SU-DHL-6 (cell line): Measurements from ENCODE around the gene ACOX3.

Source experiments
- H2AFZ ChIP-seq: fragments of 200-600 bp; sonication (generic); 2 replicates; pipeline ENCODE4 v1.6.1; 2014; ENCODE audit warnings: low read depth, mild to moderate bottlenecking, moderate library complexity, mixed read lengths, antibody characterized with exemption, low read length; ENCODE audit not compliant: severe bottlenecking
- H3F3A ChIP-seq: fragments of 200-600 bp; shearing (Covaris generic); 2 replicates; pipeline ENCODE4 v1.6.0; 2016; ENCODE audit warnings: antibody characterized with exemption, mild to moderate bottlenecking; ENCODE audit not compliant: insufficient read depth
- H3K27ac ChIP-seq: fragments of 200-600 bp; sonication (generic); 2 replicates; pipeline ENCODE4 v1.5.1; 2016; ENCODE audit warnings: low read depth, mild to moderate bottlenecking, low read length, moderate library complexity, mixed read lengths
- H3K27me3 ChIP-seq: fragments of 200-600 bp; sonication (generic), shearing (Covaris generic); 2 replicates; pipeline ENCODE4 v1.6.0; 2014; ENCODE audit warnings: mild to moderate bottlenecking, low read length
- H3K36me3 ChIP-seq: fragments of 200-600 bp; sonication (generic); 2 replicates; pipeline ENCODE4 v1.6.1; 2014; ENCODE audit warnings: mild to moderate bottlenecking, low read length, mixed read lengths
- H3K4me2 ChIP-seq: fragments of 300-600, 200-600 bp; shearing (Covaris generic), sonication (generic); 2 replicates; pipeline ENCODE4 v1.6.0; 2014; ENCODE audit warnings: low read length, low read depth, mild to moderate bottlenecking; ENCODE audit not compliant: poor library complexity, severe bottlenecking
- H3K4me3 ChIP-seq: fragments of 200-600 bp; sonication (generic); 2 replicates; pipeline ENCODE4 v1.5.1; 2014; ENCODE audit warnings: antibody characterized with exemption, low read length, mild to moderate bottlenecking, mixed read lengths; ENCODE audit not compliant: insufficient read depth, poor library complexity, severe bottlenecking
- H3K79me2 ChIP-seq: fragments of 200-600 bp; sonication (generic); 2 replicates; pipeline ENCODE4 v1.6.1; 2014; ENCODE audit warnings: mild to moderate bottlenecking, low read length, moderate library complexity; ENCODE audit not compliant: insufficient read depth
- H3K9ac ChIP-seq: fragments of 200-600 bp; sonication (generic); 2 replicates; pipeline ENCODE4 v1.7.0; 2014; ENCODE audit warnings: mild to moderate bottlenecking, low read length
- H3K9me2 ChIP-seq: fragments of 200-600 bp; sonication (generic); replicated peaks from 2 replicates; pipeline ENCODE4 v1.6.1; 2014; ENCODE audit warnings: low read length; ENCODE audit not compliant: insufficient read depth
- H3K9me3 ChIP-seq: fragments of 200-600 bp; sonication (generic); 2 replicates; pipeline ENCODE4 v1.6.1; 2014; ENCODE audit warnings: low read length, mixed read lengths; ENCODE audit not compliant: insufficient read depth
- H4K20me1 ChIP-seq: fragments of 200-600 bp; sonication (generic); 2 replicates; pipeline ENCODE4 v1.6.1; 2014; ENCODE audit warnings: low read depth, mild to moderate bottlenecking, antibody characterized with exemption, low read length, moderate library complexity, mixed read lengths
- CTCF ChIP-seq: fragments of 200-600 bp; sonication (generic); IDR thresholded peaks from one replicate; pipeline ENCODE4 v1.5.1; 2017; ENCODE audit warnings: antibody characterized with exemption, mild to moderate bottlenecking, low read length, moderate library complexity; ENCODE audit not compliant: insufficient read depth, poor library complexity, severe bottlenecking
- EZH2phosphoT487 ChIP-seq: fragments of 200-600 bp; sonication (generic), shearing (Covaris generic); conservative IDR thresholded peaks from 2 replicates; pipeline ENCODE4 v1.6.1; 2018; ENCODE audit warnings: mild to moderate bottlenecking, antibody characterized with exemption, low read length, moderate library complexity, mixed read lengths

Gene ACOX3

GRCh38 chr4:8402640-8403039 lies 37.9 kb downstream of the ACOX3 start:
- Histone ChIP-seq H3K27me3 (no peaks in the 10 kb centered on the region), H3K27ac (no peak overlapping the region), H3F3A (no peaks in the 10 kb centered on the region), H3K9me2 (no peaks in the 10 kb centered on the region), H3K79me2 (no peaks in the 10 kb centered on the region), H4K20me1 (no peaks in the 10 kb centered on the region), H3K36me3 (no peaks in the 10 kb centered on the region), H3K9me3 (no peaks in the 10 kb centered on the region), H2AFZ (no peak overlapping the region), H3K9ac (no peak overlapping the region), H3K4me2 (no peak overlapping the region), H3K4me3 (no peak overlapping the region)
- TF ChIP-seq CTCF (no peak), EZH2phosphoT487 (no peak)

GRCh38 chr4:8402181-8402597 lies 38.3 kb downstream of the ACOX3 start:
- no peaks in the 10 kb centered on the region for H3K27me3 ChIP-seq
- H3K27ac ChIP-seq: no peak overlapping the region
- no peak overlapping the region for H3K9ac ChIP-seq
- no peak overlapping the region for H2AFZ ChIP-seq
- H3F3A ChIP-seq: no peaks in the 10 kb centered on the region
- no peaks in the 10 kb centered on the region for H3K9me3 ChIP-seq
- H3K79me2 ChIP-seq: no peaks in the 10 kb centered on the region
- no peak overlapping the region for H3K4me2 ChIP-seq
- H3K9me2 ChIP-seq: no peaks in the 10 kb centered on the region
- TF ChIP-seq CTCF (no peak), EZH2phosphoT487 (no peak)
- no peak overlapping the region for H3K4me3 ChIP-seq
- H3K36me3 ChIP-seq: no peaks in the 10 kb centered on the region
- H4K20me1 ChIP-seq: no peaks in the 10 kb centered on the region

- Histone ChIP-seq H3K9ac (no peak overlapping the region), H3K4me2 (no peak overlapping the region), H4K20me1 (no peaks in the 10 kb centered on the region)
These were observed 38.9 kb downstream of the ACOX3 start for GRCh38 chr4:8401665-8402064.

More at GRCh38 chr4:8401665-8402064, 38.9 kb downstream of the ACOX3 start:
- Histone ChIP-seq H3K27ac (no peak overlapping the region), H3K4me3 (no peak overlapping the region), H3K36me3 (no peaks in the 10 kb centered on the region), H2AFZ (no peak overlapping the region), H3F3A (no peaks in the 10 kb centered on the region), H3K9me2 (no peaks in the 10 kb centered on the region), H3K9me3 (no peaks in the 10 kb centered on the region), H3K79me2 (no peaks in the 10 kb centered on the region), H3K27me3 (no peaks in the 10 kb centered on the region)
- TF ChIP-seq CTCF (no peak), EZH2phosphoT487 (no peak)
